Measurements from ENCODE around the gene TDRD10.

GRCh38 chr1:154539486-154540483, 37.8 kb downstream of the TDRD10 start:
- no peak for TF ChIP-seq CTCF (conservative IDR thresholded peaks at IDR 0.05; ENCODE audit: low read depth, low read length)
- TF ChIP-seq POLR2A (IDR thresholded peaks at IDR 0.05; ENCODE audit: low read depth, low read length) = no peak
- TF ChIP-seq ELK1 (IDR thresholded peaks at IDR 0.05; ENCODE audit: borderline replicate concordance, low read depth, low read length) = no peak
- TF ChIP-seq RAD21 (IDR thresholded peaks at IDR 0.05; ENCODE audit: low read length) = no peak
- no peak for TF ChIP-seq FOS (IDR thresholded peaks at IDR 0.05; ENCODE audit: low read depth, low read length)
- TF ChIP-seq RFX5 (IDR thresholded peaks at IDR 0.05; ENCODE audit: low read depth, low read length) = no peak
- no peak for TF ChIP-seq CEBPB (IDR thresholded peaks at IDR 0.05; ENCODE audit: low read depth, low read length)
- no peak for TF ChIP-seq SMC3 (IDR thresholded peaks at IDR 0.05; ENCODE audit: low read depth, low read length)
- no peak for TF ChIP-seq MXI1 (IDR thresholded peaks at IDR 0.05; ENCODE audit: borderline replicate concordance, low read depth, low read length)
- TF ChIP-seq NFE2L2 (IDR thresholded peaks at IDR 0.05; ENCODE audit: low read depth, low read length) = no peak
- TF ChIP-seq USF2 (IDR thresholded peaks at IDR 0.05; ENCODE audit: low read depth, low read length) = no peak
- no peak for TF ChIP-seq MAFK (IDR thresholded peaks at IDR 0.05; ENCODE audit: low read depth, low read length)
- no peak for TF ChIP-seq MAZ (IDR thresholded peaks at IDR 0.05; ENCODE audit: borderline replicate concordance, low read depth, low read length)

All from IMR-90 (cell line).